Fibroblast of pulmonary artery (primary cell): ENCODE measurements around the gene GSTCD.
"Not testable (repeated sequence)": the region's sequence is repeated elsewhere in the genome, so short reads cannot be mapped to it uniquely, and the experiment has no call there.

ENCODE experiments used
- DNase-seq: peaks from one replicate; pipeline ENCODE4 v3.0.0-alpha.2; 2010; ENCODE audit warnings: low read depth
- H3K4me3 ChIP-seq: replicated peaks from 2 replicates; pipeline ENCODE4 v1.5.1; 2011; ENCODE audit warnings: low read depth, mild to moderate bottlenecking, control low read depth, low read length, moderate library complexity
- CTCF ChIP-seq: IDR thresholded peaks from 2 replicates; pipeline ENCODE4 v1.5.1; 2011; ENCODE audit warnings: mild to moderate bottlenecking, control low read depth, low read length, inconsistent platforms; ENCODE audit errors: missing control alignments

GSTCD gene

GRCh38 chr4:105671301-105671700 lies 37.3 kb upstream of the GSTCD start:
- no peak overlapping the region for H3K4me3 ChIP-seq
- DNase-seq: no peak
- no peak for TF ChIP-seq CTCF

- DNase-seq: no peak
- no peak for TF ChIP-seq CTCF
- H3K4me3 ChIP-seq: no peak overlapping the region
These were observed 34.6 kb upstream of the GSTCD start for GRCh38 chr4:105674011-105674410.

- no peak overlapping the region for H3K4me3 ChIP-seq
- no peak for TF ChIP-seq CTCF
- DNase-seq: no peak
These were observed 30.9 kb upstream of the GSTCD start for GRCh38 chr4:105677709-105678108.

GRCh38 chr4:105679186-105679585 lies 29.4 kb upstream of the GSTCD start:
- no peak overlapping the region for H3K4me3 ChIP-seq
- no peak for DNase-seq
- no peak for TF ChIP-seq CTCF

GRCh38 chr4:105683038-105683437 lies 25.5 kb upstream of the GSTCD start:
- DNase-seq: no peak
- H3K4me3 ChIP-seq: no peak overlapping the region
- TF ChIP-seq CTCF: no peak

- DNase-seq: no peak
- H3K4me3 ChIP-seq: no peak overlapping the region
- TF ChIP-seq CTCF: no peak
These were observed 22.0 kb upstream of the GSTCD start for GRCh38 chr4:105686571-105686970.

- not testable (repeated sequence) for H3K4me3 ChIP-seq, DNase-seq
These were observed 13.8 kb upstream of the GSTCD start for GRCh38 chr4:105694812-105695211.

GRCh38 chr4:105695832-105696231 lies 12.8 kb upstream of the GSTCD start:
- H3K4me3 ChIP-seq, DNase-seq: not testable (repeated sequence)
